Mucosa of stomach (tissue), 1 donor: ENCODE measurements around the gene PTPRJ.

Experiments used
- H3K27me3 ChIP-seq: one replicate; pipeline ENCODE4 v1.7.0; 2013; ENCODE audit warnings: mild to moderate bottlenecking, low read length; ENCODE audit not compliant: control insufficient read depth, insufficient read depth
- H3K36me3 ChIP-seq: one replicate; pipeline ENCODE4 v1.7.0; 2013; ENCODE audit warnings: low read length; ENCODE audit not compliant: control insufficient read depth, insufficient read depth
- H3K4me1 ChIP-seq: one replicate; pipeline ENCODE4 v1.7.0; 2013; ENCODE audit warnings: mild to moderate bottlenecking, low read length; ENCODE audit not compliant: control insufficient read depth, insufficient read depth
- H3K4me3 ChIP-seq: one replicate; pipeline ENCODE4 v1.7.0; 2013; ENCODE audit warnings: low read length
- H3K9ac ChIP-seq: one replicate; pipeline ENCODE4 v1.7.0; 2013; ENCODE audit warnings: mild to moderate bottlenecking, low read length, moderate library complexity
- H3K9me3 ChIP-seq: one replicate; pipeline ENCODE4 v1.7.0; 2013; ENCODE audit warnings: mild to moderate bottlenecking, low read length, moderate library complexity; ENCODE audit not compliant: control insufficient read depth
- donor health status: Pancreatic carcinoma.

The PTPRJ gene

GRCh38 chr11:48090174-48090573, 109.8 kb downstream of the PTPRJ start:
- Histone ChIP-seq H3K4me3 (no peak overlapping the region), H3K27me3 (no peaks in the 10 kb centered on the region), H3K4me1 (peaks cover 31% of the 10 kb centered on the region), H3K36me3 (no peaks in the 10 kb centered on the region), H3K9ac (no peak overlapping the region), H3K9me3 (no peaks in the 10 kb centered on the region)

- no peaks in the 10 kb centered on the region for H3K27me3 ChIP-seq
- H3K4me3 ChIP-seq: no peak overlapping the region
- peaks cover 40% of the 10 kb centered on the region for H3K4me1 ChIP-seq
- no peaks in the 10 kb centered on the region for H3K9me3 ChIP-seq
- no peak overlapping the region for H3K9ac ChIP-seq
- H3K36me3 ChIP-seq: no peaks in the 10 kb centered on the region
Measured at GRCh38 chr11:48091426-48092102, 111.2 kb downstream of the PTPRJ start.

GRCh38 chr11:48093323-48093722, 113.0 kb downstream of the PTPRJ start:
- peaks cover 51% of the 10 kb centered on the region for H3K4me1 ChIP-seq
- no peaks in the 10 kb centered on the region for H3K36me3 ChIP-seq
- H3K27me3 ChIP-seq: no peaks in the 10 kb centered on the region
- no peak overlapping the region for H3K4me3 ChIP-seq
- H3K9me3 ChIP-seq: no peaks in the 10 kb centered on the region
- H3K9ac ChIP-seq: no peak overlapping the region

GRCh38 chr11:48093795-48094642, 113.7 kb downstream of the PTPRJ start:
- Histone ChIP-seq H3K9me3 (no peaks in the 10 kb centered on the region), H3K27me3 (no peaks in the 10 kb centered on the region), H3K9ac (no peak overlapping the region), H3K4me1 (peaks cover 47% of the 10 kb centered on the region), H3K36me3 (no peaks in the 10 kb centered on the region), H3K4me3 (no peak overlapping the region)

- Histone ChIP-seq H3K4me3 (no peak overlapping the region), H3K9me3 (no peaks in the 10 kb centered on the region), H3K9ac (no peak overlapping the region), H3K4me1 (peaks cover 47% of the 10 kb centered on the region), H3K36me3 (no peaks in the 10 kb centered on the region), H3K27me3 (no peaks in the 10 kb centered on the region)
Measured at GRCh38 chr11:48094643-48095339, 114.4 kb downstream of the PTPRJ start.

GRCh38 chr11:48095779-48096470, 115.6 kb downstream of the PTPRJ start:
- Histone ChIP-seq H3K9me3 (no peaks in the 10 kb centered on the region), H3K4me1 (peaks cover 49% of the 10 kb centered on the region), H3K36me3 (no peaks in the 10 kb centered on the region), H3K27me3 (no peaks in the 10 kb centered on the region), H3K9ac (no peak overlapping the region), H3K4me3 (no peak overlapping the region)

GRCh38 chr11:48096588-48097525, 116.5 kb downstream of the PTPRJ start:
- no peaks in the 10 kb centered on the region for H3K36me3 ChIP-seq
- H3K27me3 ChIP-seq: no peaks in the 10 kb centered on the region
- no peak overlapping the region for H3K4me3 ChIP-seq
- H3K9me3 ChIP-seq: no peaks in the 10 kb centered on the region
- H3K4me1 ChIP-seq: peaks cover 59% of the 10 kb centered on the region
- no peak overlapping the region for H3K9ac ChIP-seq

GRCh38 chr11:48098024-48098423, 117.7 kb downstream of the PTPRJ start:
- Histone ChIP-seq H3K4me1 (peaks cover 54% of the 10 kb centered on the region), H3K9ac (no peak overlapping the region), H3K4me3 (no peak overlapping the region), H3K27me3 (no peaks in the 10 kb centered on the region), H3K9me3 (no peaks in the 10 kb centered on the region), H3K36me3 (no peaks in the 10 kb centered on the region)

- Histone ChIP-seq H3K4me1 (peaks cover 47% of the 10 kb centered on the region), H3K9ac (no peak overlapping the region), H3K4me3 (no peak overlapping the region), H3K9me3 (no peaks in the 10 kb centered on the region), H3K36me3 (no peaks in the 10 kb centered on the region), H3K27me3 (no peaks in the 10 kb centered on the region)
Measured at GRCh38 chr11:48099916-48100446, 119.6 kb downstream of the PTPRJ start.

GRCh38 chr11:48101044-48101733, 120.8 kb downstream of the PTPRJ start:
- peaks cover 39% of the 10 kb centered on the region for H3K4me1 ChIP-seq

More at GRCh38 chr11:48101044-48101733, 120.8 kb downstream of the PTPRJ start:
- H3K9ac ChIP-seq: no peak overlapping the region
- no peaks in the 10 kb centered on the region for H3K9me3 ChIP-seq
- H3K27me3 ChIP-seq: no peaks in the 10 kb centered on the region
- no peaks in the 10 kb centered on the region for H3K36me3 ChIP-seq
- no peak overlapping the region for H3K4me3 ChIP-seq
